ENCODE results near the gene FAM111B. TPM values are rescaled to one million over a fixed set of nuclear protein-coding genes. Genes with fewer than 3 reads are reported as not detected.

Gene FAM111B
- total RNA-seq, 4 donors from 2014 or later = 1.8 to 6.0 (median 4.7) TPM

GRCh38 chr11:59154610-59155009, 47.6 kb downstream of the FAM111B start:
- Histone ChIP-seq H3K4me1 (no peaks in the 10 kb centered on the region), H3K36me3 (peaks cover 0 to 18% (median 0%) of the 10 kb centered on the region in 3 donors), H3K9me3 (no peaks in the 10 kb centered on the region), H3K27me3 (no peaks in the 10 kb centered on the region), H3K27ac (no peak overlapping the region), H3K4me3 (no peak overlapping the region)
- TF ChIP-seq POLR2A (IDR thresholded peaks at IDR 0.05) (no peak), CTCF (IDR thresholded peaks at IDR 0.05) (no peak)
- no peak for DNase-seq

DNA sequence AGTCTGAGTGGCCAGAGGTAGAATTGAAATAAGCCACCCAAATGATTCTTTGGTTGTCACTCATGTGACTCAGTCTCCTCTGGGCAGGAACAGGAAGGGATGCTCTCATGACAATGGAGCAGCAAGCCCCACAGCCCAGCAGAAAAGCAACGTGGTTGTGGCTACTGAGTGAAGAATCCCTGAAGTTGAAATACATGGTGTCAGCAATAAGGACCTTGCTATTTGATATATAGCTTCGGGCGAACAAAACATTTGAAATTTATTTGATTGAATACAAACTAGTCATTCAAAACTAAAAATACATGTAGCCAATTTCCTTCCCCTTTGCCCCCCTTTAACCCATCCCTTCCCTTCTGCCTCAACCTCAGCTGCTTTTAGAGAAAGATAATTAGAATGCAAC, 50.4 kb downstream of the FAM111B start:
- no peaks in the 10 kb centered on the region for H3K27me3 ChIP-seq
- H3K9me3 ChIP-seq = no peaks in the 10 kb centered on the region
- H3K4me3 ChIP-seq = no peak overlapping the region
- TF ChIP-seq CTCF (IDR thresholded peaks at IDR 0.05) (no peak), POLR2A (IDR thresholded peaks at IDR 0.05) (no peak)
- H3K4me1 ChIP-seq = no peaks in the 10 kb centered on the region
- H3K27ac ChIP-seq = no peak overlapping the region
- peaks cover 0 to 3% (median 0%) of the 10 kb centered on the region in 3 donors for H3K36me3 ChIP-seq
- DNase-seq = no peak

- no peaks in the 10 kb centered on the region for H3K4me1 ChIP-seq
- no peaks in the 10 kb centered on the region for H3K9me3 ChIP-seq
- H3K36me3 ChIP-seq = no peaks in the 10 kb centered on the region
- no peak overlapping the region for H3K4me3 ChIP-seq
- no peak for TF ChIP-seq POLR2A (IDR thresholded peaks at IDR 0.05)
- peak; percentile 66 to 92 (median 88) for TF ChIP-seq CTCF (IDR thresholded peaks at IDR 0.05)
- peak in 2 of 3 donors; percentile 64 to 88 for DNase-seq
- no peaks in the 10 kb centered on the region for H3K27me3 ChIP-seq
- no peak overlapping the region for H3K27ac ChIP-seq
These were observed 51.4 kb downstream of the FAM111B start for GRCh38 chr11:59158206-59159068.

- Histone ChIP-seq H3K4me3 (no peak overlapping the region), H3K4me1 (no peaks in the 10 kb centered on the region), H3K27ac (no peak overlapping the region), H3K36me3 (no peaks in the 10 kb centered on the region), H3K9me3 (no peaks in the 10 kb centered on the region), H3K27me3 (no peaks in the 10 kb centered on the region)
- no peak for DNase-seq
- TF ChIP-seq CTCF (IDR thresholded peaks at IDR 0.05) (no peak), POLR2A (IDR thresholded peaks at IDR 0.05) (no peak)
These were observed 57.0 kb downstream of the FAM111B start for GRCh38 chr11:59164028-59164427.

DNA sequence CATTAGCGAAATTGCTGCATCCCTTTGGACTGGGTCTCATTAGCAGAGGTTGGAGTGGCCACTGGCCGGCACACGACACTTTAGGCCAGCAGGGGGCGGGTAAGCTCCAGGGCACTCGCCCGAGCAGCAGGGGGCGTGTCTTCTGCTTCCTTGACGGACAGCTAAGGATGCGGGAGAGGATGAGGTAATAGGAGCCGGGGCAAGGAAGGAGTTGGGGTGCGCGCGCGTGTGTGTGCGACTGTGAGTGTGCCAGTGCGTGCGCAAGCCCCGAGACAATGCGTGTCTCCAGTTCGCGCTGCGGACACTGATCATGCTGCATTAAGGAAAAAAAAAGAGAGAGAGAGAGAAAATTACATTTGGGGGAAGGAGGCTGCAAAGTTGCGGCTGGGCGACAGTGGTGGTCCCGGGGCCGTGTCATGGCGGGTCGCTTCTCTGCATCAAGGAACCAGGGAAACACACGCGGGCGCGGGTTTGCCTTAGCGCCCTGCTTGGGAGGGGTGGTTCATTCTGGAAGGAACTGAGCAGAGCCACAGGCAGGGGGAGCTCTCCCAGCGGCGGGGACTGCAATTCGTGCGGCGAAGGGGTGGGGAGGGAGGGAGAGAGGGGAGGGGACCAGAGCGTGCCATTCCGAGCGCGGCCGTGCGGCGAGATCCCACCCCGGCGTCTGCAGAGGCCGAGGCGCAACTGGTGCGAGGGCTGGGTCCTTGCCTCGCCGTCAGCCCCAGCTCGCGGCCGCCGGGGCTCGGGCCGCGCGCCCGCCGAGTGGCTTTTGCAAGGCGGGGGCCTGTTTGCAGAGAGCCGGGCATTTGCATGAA, 64.7 kb downstream of the FAM111B start, which contains the start of gene DTX4:
DTX4 (plus strand) TSS at position 625 of the 815 bp plus-strand sequence. CDS start 464 bp downstream, outside the sequence.
- H3K4me1 ChIP-seq = peaks cover 0 to 26% (median 6%) of the 10 kb centered on the region in 4 donors
- DNase-seq = peak; percentile 94 to 97 (median 95)
- peak within 1 kb of the TSS; percentile 69 to 95 (median 88) for H3K27ac ChIP-seq
- H3K4me3 ChIP-seq = peak within 1 kb of the TSS; percentile 79 to 93 (median 88)
- no peaks in the 10 kb centered on the region for H3K36me3 ChIP-seq
- no peaks in the 10 kb centered on the region for H3K27me3 ChIP-seq
- peak; percentile 79 to 99 (median 96) for TF ChIP-seq CTCF (IDR thresholded peaks at IDR 0.05)
- TF ChIP-seq POLR2A (IDR thresholded peaks at IDR 0.05) = peak in 1 of 2 donors; percentile 41
- no peaks in the 10 kb centered on the region for H3K9me3 ChIP-seq

Data from Peyer's patch (tissue), 4 donors.